GM19351 (cell line): Measurements from ENCODE around the gene KCNN4.
"Not testable (repeated sequence)": the region's sequence is repeated elsewhere in the genome, so short reads cannot be mapped to it uniquely, and the experiment has no call there.

Source experiments
- ATAC-seq: cut with Tn5 transposase; IDR thresholded peaks from one replicate; pipeline ENCODE4 v1.9.1; 2021; ENCODE audit warnings: mild to moderate bottlenecking, moderate library complexity; ENCODE audit not compliant: unreplicated experiment

Gene KCNN4

DNA sequence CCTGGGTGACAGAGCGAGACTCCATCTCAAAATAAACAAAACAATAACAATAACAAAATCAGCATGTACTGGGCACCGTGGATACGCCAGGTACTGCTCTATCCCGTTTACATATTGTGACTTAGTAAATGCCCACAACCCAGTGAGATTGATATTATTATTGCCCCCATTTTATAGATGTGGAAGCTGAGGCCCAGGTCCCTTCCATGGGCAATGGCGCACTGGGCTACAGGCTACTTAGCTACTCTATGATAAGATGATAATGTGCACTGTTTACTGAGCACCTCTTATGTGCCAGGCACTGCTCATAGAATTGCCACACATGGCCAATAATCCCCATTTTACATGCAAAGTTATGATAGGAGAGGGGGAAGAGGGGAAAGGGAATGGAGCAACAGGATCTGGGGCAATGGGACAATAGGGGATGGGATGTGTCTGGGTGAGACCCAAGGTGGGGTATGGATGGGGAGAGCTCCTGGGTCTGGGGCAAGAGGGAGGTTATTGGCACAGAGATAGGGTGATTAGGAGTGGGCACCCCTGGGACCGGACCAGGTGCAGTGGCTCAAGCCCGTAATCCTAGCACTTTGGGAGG is 5.4 kb downstream of the KCNN4 start:
- no peak for ATAC-seq

DNA sequence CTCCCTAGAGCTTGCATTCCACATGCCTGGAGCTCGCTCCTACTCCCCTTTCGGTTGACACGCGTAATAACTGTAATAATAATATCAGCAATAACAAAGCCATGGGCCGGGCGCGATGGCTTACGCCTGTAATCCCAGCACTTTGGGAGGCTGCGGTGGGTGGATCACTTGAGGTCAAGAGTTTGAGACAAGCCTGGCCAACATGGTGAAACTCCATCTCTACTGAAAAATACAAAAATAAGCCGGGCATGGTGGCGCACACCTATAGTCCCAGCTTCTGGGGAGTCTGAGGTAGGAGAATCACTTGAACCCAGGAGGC is 5.9 kb downstream of the KCNN4 start:
- ATAC-seq: not testable (repeated sequence)

DNA sequence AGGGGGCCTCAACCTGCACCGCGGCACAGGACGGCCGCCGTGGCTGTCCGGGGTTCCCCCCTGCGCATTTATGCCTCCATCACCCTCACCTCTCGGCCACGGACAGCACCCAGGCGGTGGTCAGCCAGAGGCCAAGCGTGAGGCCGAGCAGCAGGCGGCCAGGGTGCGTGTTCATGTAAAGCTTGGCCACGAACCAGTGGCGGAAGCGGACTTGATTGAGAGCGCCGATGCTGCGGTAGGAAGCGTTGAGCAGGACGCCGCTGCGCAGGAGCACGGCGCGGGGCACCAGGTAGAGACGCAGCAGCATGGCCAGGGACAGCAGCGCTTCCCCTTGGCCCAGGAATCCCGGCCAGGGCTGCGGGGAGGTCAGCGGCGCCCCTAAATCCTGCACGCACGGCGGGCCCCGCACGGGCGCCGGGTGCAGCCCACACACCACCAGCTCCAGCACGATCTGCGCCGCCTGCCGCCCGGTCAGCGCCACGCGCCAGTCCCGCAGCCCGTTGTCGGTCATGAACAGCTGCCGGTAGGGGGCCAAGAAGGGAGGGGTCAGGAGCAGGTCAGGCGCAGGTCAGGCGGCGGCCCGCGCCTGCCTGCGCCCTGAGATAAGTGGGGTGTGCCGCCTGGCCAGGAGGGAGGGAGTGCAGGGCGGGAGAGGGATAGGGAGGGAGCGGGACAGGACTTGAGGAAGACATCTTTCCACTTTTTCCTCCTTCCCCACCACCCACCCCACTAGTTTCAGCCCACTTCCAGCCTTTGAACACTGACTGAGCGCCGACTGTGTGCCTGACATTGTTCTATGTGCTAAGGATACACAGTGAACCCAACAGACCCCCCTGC is 6.5 kb downstream of the KCNN4 start:
- no peak for ATAC-seq

DNA sequence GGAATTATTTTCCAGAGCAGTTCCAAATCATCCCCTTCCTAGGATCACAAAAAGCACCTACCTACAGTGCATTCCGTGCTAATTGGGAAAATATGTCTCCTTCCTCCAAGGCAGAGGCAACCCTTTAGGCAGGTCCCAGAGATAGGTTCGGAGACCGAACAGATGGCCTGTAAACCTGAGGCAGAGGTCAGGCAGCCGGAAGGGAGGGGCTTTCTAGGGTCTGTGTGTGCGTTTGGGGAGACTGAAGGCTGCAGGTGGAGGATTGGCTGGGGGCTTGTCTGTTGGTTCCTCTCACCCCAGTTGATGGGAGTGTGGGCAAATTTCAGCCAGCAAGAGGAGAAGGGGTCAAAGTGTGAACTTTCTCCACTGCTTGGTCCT is 7.1 kb downstream of the KCNN4 start:
- no peak for ATAC-seq

DNA sequence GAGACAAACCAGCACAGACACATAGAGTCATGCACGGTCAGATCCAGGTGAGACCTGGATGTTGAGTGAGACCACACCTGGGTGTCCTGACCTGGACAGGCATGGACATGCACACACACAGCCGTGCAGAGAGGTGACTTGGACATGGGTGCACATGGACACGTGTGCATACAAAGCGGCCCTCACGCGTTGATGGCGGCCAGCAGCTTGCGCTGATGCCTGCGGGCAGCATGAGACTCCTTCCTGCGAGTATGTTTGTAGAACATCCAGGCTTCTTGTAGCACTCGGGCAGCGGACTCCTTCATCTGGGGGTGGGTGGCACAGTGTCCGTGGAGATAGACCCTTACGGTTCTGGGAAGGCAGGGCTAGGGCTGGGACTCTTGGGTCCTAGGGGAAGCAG is 11.5 kb downstream of the KCNN4 start:
- ATAC-seq: no peak

DNA sequence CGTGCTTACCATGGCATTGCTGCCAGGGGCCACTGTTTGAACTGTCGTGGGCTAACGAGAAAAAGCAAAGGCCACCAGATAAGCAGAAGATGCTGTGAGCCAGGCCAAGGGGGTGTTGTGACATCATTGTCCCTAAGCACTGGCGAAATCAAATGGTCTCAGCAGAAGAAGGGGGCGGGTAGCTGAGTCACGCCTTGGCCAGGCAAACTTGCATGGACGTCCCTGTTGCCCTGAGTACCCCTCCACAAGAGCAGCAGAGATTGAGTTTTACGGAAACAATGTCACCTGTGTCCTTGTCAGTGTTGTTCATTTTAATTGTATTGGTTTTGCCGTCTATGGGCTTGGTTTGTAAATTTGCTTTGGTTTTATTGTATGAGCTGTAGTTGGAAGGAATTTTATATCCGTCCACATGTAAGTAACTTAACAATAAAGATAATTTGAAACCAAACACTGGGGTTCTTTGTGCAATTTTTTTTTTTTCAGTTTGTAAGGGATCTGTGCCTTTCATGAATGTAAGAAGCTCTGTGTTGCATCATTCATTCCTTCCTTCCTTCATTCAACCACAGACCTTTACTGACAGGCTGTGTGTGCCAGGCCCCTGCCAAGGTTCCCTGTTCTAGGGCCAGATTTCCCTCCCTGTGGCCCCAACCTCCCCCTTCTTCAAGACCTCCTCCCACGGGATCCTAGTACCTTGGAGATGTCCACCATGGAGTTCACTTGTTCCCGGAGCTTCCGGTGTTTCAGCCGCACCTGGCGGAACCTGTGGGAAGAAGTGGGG is 12.3 kb downstream of the KCNN4 start:
- ATAC-seq: no peak

DNA sequence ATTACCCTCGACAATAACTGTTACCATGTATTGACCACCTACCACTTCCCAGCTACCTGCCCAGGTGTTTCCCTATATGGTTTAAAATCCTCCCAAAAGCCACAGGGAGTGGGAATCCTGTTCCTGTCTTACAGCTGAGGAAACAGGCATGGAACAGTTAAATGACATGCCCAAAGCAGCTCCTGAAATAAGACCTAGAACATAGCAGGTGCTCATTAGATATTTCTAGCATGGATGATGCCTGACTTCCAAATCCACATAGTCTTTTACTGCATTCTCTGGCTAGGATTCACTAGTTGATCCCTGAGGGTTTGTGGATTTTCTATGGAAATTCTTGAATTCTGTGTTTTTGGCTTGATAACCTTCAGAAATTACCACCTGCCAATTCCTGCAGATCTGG is 13.0 kb downstream of the KCNN4 start:
- no peak for ATAC-seq

DNA sequence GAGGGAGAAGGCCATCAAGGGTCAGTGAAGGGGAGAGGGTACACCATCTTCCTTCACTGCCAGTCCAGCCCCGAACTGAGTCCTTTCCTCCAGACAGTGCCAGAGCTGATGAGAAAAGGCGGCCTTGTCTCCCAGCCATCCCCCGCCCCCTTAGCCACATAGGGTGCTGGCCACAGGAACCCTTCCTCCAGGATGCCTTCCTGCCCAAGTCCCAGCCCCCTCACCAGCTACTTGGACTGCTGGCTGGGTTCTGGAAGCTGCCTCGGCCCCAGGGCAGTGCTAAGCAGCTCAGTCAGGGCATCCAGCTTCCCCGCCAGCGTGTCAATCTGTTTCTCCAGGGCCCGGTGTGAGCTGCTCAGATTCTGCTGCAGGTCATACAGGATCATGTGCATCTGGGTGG is 13.5 kb downstream of the KCNN4 start:
- ATAC-seq: no peak

DNA sequence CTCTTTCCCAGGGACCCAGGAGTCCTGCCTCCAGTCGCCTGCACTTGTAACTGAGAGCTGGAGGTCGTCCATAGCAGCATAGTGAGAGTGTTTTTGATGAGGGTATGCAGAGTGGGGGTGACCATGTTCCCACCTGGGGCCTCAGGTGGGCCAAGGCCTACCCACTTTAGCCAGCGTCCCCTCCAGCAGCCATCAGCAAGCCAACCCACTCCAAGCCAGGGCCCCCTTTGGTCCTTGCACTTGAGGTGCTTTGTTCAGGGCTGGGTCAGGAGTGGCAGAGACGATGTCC is 14.1 kb downstream of the KCNN4 start:
- ATAC-seq: no peak

DNA sequence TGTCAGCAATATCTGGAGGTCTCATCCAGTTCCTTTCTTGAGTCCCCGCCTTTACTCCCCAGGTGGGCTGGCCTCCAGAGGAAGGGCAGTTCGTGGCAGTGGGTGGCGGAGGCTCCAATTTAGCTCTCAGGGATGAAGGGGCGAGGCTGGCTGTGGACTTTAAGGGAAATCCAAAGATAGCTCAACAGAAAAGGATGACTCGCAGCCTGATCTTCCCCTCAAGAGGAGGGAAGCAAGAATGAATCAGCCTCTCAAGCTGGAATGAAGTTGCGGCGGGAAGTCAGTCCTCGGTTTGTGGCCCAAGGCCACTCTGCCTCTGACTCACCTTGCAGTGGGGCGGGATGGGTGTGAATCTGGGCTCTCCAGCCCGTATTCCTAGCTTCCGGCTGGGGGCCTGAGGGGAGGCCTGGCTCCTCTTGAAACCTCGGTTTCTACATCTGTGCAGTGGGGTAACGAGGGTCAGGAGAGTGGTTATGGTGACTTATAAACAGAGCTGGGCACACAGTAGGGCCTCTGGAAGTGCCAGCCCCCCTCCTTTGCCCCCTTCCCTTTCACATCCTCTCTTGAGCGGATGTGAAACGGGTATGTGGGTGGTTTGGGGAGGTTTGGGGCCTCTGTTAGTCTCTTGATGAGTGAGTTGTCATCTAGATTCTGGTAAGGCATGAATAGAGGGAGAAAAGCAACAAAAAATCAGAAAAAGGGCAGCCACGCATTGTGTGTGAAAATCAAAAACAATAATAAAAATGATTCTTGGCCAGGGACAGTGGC is 15.5 kb downstream of the KCNN4 start:
- ATAC-seq: peak; percentile 68

DNA sequence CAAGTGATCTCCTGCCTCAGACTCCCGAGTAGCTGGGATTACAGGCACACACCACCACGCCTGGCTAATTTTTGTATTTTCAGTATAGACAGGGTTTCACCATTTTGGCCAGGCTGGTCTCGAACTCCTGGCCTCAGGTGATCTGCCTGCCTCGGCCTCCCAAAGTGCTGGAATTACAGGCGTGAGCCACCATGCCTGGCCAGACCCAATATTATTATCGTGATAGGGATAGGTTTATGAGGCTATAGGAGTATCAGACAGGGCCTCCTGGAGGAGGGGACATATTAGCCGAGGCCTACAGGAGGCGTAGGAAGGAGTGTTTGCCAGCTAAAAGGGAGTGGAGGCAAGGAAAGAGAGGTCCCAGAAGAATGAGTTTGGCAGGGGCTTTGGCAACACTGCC is 16.1 kb downstream of the KCNN4 start:
- not testable (repeated sequence) for ATAC-seq

DNA sequence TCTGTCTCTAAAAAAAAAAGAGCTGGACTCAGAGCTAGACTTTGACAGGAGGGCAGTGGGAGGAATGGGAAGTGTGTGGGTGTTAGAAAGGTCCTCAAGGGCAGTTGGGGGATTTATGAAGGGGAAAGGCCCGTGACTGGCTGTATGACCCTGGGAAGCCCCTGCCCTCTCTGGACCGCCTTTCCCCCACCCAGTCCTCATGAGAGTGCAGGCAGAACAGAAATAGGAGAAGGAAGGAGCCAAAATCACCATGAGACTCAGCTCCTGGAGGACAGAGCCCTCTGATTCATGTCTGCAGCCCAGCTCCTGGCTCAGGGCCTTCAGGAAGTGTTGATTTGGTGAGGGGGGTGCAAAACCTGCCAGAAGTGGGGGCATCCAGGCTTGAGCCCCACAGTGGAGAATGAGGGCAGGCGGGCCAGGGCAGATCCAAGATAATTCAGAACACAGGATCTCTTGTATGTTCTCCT is 17.3 kb downstream of the KCNN4 start:
- no peak for ATAC-seq

DNA sequence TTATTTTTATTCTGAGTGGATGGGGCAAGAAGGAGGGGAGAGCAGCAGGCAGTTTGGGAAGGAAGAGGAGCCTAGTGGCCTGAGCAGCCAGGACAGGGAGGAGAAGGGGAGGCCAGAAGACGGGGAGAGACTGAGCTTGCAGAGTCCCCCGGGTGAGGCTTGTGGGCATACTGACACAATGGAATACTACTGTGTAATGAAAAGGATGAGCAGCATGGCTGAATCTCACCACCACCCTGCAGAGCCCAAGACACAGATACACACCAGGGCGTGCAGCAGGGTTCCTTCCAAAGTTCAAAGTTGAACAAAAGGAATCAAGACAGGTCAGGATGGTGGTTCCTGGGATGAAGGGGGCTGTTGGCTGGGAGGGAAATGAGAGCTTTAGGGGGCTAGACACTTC is 18.0 kb downstream of the KCNN4 start:
- ATAC-seq: no peak

DNA sequence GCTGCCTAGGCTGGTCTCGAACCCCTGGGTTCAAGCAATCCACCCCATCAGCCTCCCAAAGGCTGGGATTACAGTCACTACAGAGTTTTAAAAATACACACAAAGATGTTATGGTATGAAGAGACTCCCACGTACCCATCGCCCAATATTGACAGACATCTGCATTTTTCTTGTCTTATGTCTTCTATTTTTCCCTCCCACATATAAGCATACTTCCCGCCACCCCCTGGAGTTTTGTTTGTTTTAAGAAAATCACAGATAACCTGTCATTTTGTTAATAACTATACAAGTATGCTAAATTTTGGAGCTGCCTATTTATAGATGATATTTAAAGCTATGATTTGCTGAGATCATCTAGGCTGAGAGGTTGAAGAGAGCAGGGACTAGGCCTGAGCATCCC is 19.8 kb downstream of the KCNN4 start:
- no peak for ATAC-seq

DNA sequence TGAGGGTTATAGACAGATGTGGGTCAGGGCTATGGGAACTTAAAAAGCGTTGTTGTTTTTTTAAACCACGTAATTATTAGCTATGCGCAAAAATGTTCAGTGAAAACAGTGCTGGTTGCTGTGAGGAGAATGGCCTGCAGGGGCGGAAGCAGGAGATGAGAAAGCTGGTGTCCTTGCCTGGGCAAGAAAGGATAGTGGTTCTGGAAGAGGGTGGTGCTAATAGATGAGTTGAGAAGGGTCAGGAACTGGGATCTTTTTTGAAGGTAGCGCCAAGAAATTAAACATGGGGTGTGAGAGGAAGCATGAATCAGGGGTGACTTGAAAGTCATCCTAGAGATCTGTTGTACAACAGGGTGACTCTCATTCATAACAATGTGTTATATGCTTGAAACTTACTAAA is 21.3 kb downstream of the KCNN4 start:
- ATAC-seq: no peak

DNA sequence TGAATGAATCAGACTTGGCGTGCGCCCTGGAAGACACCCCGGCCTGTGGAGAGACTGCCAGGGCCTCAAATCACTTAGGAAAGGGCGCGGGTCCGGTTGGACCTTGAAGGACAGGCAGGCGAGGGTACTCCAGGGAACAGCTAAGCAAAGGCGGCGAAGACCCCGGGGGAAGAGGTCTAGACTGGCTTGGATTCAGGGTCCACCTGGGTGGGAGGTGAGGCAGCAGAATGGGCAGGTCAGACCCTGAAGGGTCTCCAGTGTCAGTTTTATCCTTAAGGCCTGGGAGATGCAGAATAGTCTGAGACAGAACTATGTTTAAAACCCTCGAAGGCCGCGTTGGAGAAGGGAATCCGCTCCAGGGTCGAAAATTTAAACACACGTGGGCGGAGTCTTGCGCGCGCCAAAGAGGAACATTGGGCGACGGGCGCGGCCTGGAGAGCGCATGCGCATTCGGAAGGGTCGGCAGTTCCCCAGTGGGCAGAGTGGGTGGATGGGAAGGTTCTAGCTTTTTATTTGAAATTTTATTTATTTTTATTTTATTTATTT is 25.4 kb downstream of the KCNN4 start:
- no peak for ATAC-seq

DNA sequence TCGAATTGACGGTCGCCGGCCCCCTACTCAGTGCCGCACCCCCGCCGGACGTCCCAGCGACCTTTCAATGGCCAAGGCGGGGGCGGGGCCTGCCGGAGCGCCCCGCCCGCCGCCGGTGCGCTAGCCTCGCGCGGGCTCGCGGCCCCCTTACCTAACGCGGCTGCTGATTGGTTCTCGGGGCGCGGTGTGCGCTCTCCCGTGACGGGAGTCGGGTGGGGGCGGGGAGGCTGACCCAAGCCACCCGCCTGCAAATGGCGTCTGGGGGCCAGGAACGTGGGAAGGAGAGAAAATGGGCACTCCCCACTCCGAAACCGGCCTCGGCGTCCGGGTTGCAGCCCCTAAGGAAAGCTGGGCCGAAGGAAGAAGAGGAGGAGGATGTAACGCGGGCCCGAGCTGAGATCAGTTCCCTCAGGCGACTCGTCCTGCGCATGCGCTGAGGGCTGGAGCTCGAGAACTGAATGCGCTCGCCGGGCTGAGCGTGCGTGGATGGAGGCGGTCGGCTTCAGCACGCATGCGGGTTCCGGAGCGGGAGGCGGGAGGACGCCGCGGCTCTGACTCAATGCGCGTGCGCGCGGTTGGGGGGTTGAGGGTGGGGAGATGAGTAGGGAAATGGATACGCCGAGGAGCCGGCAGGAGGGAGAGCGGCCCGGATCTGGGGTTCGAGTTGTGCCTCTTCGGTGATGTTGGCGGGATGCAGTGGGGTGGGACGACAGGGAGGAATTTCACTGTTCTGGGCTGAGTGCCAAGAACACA is 26.1 kb downstream of the KCNN4 start, which contains the start of gene SMG9:
Gene SMG9, minus strand, starts transcription at position 460 of the 753 bp plus-strand sequence. CDS start 4,221 bp downstream, outside the sequence.
- peak; percentile 54 for ATAC-seq

DNA sequence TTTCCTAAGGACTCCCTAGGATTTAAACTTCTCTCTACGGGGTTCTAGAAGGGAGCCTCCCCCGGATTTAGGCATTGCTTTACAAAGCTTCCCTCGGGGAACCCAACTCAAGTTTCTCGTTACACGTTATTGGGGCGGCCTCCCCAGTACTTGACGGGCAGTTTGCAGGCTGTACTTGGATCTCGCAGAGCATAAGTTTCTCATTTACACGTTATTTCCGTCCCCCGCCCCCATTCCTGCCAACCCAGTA is 26.6 kb downstream of the KCNN4 start:
- no peak for ATAC-seq

DNA sequence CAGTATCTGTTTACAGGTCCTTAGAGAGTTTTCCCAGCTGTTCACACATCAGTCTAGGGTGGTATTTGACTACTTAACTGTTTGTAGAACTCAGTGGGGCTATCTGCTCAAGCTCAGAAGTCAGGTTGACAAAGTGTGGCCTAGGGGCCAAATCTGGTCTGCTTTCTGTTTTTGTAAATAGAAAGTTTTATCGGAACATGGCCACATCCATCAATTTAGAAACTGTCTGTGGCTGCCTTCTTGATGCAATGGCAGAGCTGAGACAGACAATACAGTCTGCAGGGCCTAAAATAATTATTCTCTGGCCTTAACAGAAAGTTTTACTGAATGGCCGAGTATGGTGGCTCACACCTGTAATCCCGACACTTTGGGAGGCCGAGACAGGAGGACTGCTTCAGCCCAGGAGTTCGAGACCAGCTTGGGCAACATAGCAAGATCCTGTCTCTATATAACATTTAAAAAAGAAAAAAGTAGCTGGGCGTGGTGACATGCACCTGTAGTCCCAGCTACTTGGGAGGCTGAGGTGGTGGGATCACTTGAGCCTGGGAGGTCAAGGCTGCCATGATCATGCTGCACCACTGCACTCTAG is 28.4 kb downstream of the KCNN4 start:
- no peak for ATAC-seq
